IPS-18a (cell line): ENCODE results near the gene TMEM63A.
A peak's percentile ranks its signal among the peaks of the same experiment; 100 is the strongest.

Experiments used
- H3K27ac ChIP-seq: one replicate; pipeline ENCODE4 v1.5.1; 2013; ENCODE audit warnings: low read length
- H3K27me3 ChIP-seq: one replicate; pipeline ENCODE4 v1.6.1; 2013; ENCODE audit warnings: mild to moderate bottlenecking, low read length; ENCODE audit not compliant: control insufficient read depth, insufficient read depth
- H3K36me3 ChIP-seq: one replicate; pipeline ENCODE4 v1.6.1; 2013; ENCODE audit warnings: low read depth, low read length; ENCODE audit not compliant: control insufficient read depth
- H3K4me1 ChIP-seq: one replicate; pipeline ENCODE4 v1.6.1; 2013; ENCODE audit warnings: low read depth, low read length; ENCODE audit not compliant: control insufficient read depth
- H3K4me3 ChIP-seq: one replicate; pipeline ENCODE4 v1.5.1; 2013; ENCODE audit warnings: low read length
- H3K9ac ChIP-seq: one replicate; pipeline ENCODE4 v1.6.1; 2013; ENCODE audit warnings: mild to moderate bottlenecking, low read length, moderate library complexity
- H3K9me3 ChIP-seq: one replicate; pipeline ENCODE4 v1.6.1; 2013; ENCODE audit warnings: low read depth, low read length; ENCODE audit not compliant: control insufficient read depth

Gene TMEM63A

GRCh38 chr1:225881081-225881958 lies 860 bp downstream of the TMEM63A start:
- no peak overlapping the region for H3K27ac ChIP-seq

DNA sequence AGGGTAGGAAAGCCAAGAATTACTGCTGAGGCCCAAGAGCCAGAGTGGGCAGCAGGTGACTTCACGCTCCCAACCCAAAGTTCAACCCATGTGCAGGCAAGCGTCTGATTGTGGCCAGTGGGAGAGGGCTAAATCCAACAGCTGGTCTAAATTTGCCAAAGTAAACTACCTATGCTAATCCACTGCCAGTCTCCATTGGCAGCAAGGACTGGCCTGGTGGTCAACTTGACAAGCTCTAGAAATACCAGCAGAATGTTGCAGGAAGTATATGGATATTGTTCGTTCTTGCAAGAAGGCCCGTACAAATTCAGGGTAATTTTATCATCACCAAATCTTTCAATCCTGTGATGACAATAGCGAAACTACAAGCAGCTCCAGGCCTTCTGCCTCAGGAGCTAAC lies 1.5 kb downstream of the TMEM63A start:
- no peak overlapping the region for H3K27ac ChIP-seq
- no peak overlapping the region for H3K9ac ChIP-seq
- H3K36me3 ChIP-seq, result no peaks in the 10 kb centered on the region
- peaks cover 15% of the 10 kb centered on the region for H3K4me1 ChIP-seq
- H3K27me3 ChIP-seq, result peaks cover 26% of the 10 kb centered on the region
- peak overlapping the region; percentile 87 for H3K4me3 ChIP-seq
- no peaks in the 10 kb centered on the region for H3K9me3 ChIP-seq

More at GRCh38 chr1:225881081-225881958, 860 bp downstream of the TMEM63A start:
- Histone ChIP-seq H3K27me3 (peaks cover 26% of the 10 kb centered on the region), H3K9me3 (no peaks in the 10 kb centered on the region), H3K9ac (peak overlapping the region; percentile 72), H3K36me3 (no peaks in the 10 kb centered on the region), H3K4me3 (peak overlapping the region; percentile 87), H3K4me1 (peaks cover 15% of the 10 kb centered on the region)

- Histone ChIP-seq H3K9ac (no peak overlapping the region), H3K4me3 (no peak overlapping the region), H3K4me1 (peaks cover 15% of the 10 kb centered on the region), H3K27ac (no peak overlapping the region), H3K9me3 (no peaks in the 10 kb centered on the region), H3K36me3 (no peaks in the 10 kb centered on the region), H3K27me3 (peaks cover 26% of the 10 kb centered on the region)
These were observed 2.0 kb downstream of the TMEM63A start for GRCh38 chr1:225880222-225880588.

- no peak overlapping the region for H3K9ac ChIP-seq
- H3K9me3 ChIP-seq, result no peaks in the 10 kb centered on the region
- no peak overlapping the region for H3K4me3 ChIP-seq
- no peaks in the 10 kb centered on the region for H3K36me3 ChIP-seq
- peaks cover 15% of the 10 kb centered on the region for H3K4me1 ChIP-seq
- H3K27ac ChIP-seq, result no peak overlapping the region
- peaks cover 26% of the 10 kb centered on the region for H3K27me3 ChIP-seq
These were observed 2.5 kb downstream of the TMEM63A start for GRCh38 chr1:225879521-225880221.

DNA sequence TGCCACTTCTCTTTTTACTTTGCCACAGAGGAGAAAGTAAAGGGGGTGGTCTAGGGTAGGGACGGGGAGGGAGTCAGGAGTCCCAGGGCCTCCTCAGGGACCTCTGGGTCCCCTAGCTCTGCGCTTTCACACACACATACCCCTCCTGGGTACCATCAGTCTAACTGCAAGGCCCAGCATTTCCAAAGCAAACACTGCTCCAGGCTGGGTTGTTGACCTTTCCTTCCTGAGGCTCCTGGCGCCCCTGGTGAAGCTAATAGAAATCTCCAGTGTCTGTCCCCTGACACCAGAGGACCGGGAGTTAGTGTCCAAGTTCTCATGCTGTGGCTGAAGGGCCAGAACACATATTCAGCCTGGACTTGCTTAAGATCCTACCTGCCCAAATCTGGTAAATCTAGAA lies 3.9 kb downstream of the TMEM63A start:
- no peak overlapping the region for H3K27ac ChIP-seq
- no peaks in the 10 kb centered on the region for H3K9me3 ChIP-seq
- peaks cover 18% of the 10 kb centered on the region for H3K27me3 ChIP-seq
- no peak overlapping the region for H3K9ac ChIP-seq
- H3K4me3 ChIP-seq, result no peak overlapping the region
- H3K4me1 ChIP-seq, result peaks cover 15% of the 10 kb centered on the region
- peaks cover 6% of the 10 kb centered on the region for H3K36me3 ChIP-seq

DNA sequence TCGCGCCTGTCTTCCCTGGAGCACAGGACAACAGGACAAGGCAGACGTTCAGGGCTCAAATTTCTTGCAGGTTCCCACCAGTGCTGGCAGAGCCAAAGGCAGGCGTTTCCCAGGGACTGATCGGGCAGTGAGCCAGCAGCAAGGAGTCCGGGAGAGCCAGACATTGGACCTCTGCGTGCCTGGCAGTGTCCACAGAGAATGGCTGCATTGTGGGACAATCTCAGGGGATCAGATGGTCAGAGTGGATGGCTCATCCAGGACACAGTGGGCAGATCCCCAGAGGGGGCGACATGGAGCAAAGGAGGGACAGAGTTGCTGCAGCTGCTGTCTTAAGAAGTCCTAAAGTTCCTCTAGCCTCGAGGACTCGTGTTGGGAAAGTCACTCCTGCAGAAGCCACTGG lies 4.6 kb downstream of the TMEM63A start:
- Histone ChIP-seq H3K9ac (no peak overlapping the region), H3K27ac (no peak overlapping the region), H3K9me3 (no peaks in the 10 kb centered on the region), H3K4me3 (no peak overlapping the region), H3K36me3 (peaks cover 10% of the 10 kb centered on the region), H3K4me1 (peaks cover 15% of the 10 kb centered on the region), H3K27me3 (peaks cover 11% of the 10 kb centered on the region)

DNA sequence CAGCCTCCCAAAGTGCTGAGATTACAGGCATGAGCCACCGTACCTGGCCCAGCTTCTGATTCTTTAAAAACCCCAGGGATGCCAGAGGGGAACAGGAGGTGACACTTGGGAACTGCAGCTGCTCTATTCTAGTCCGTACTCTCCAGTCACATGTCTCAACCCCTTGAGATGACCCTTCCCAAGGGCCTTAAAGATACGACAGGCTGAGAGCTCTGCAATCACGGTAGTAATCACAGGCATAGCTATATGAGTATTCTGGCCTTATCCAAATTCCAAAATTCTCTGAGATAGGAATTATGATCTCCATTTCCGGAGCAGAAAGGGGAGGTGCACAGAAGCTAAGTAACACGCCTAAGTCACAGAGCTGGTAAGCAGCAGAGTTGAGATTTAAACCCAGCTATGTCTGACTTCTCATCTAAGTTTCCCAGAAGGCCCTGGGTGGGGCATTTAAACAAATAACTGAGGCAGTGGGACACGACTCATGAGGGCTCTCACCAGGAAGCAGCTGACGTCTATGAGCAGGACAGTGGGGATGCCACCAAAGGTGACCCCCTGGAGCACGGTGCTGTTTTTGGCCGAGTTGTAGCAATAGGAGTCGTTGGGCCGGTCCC lies 5.2 kb downstream of the TMEM63A start:
- H3K9me3 ChIP-seq, result no peaks in the 10 kb centered on the region
- H3K4me3 ChIP-seq, result no peak overlapping the region
- peaks cover 10% of the 10 kb centered on the region for H3K36me3 ChIP-seq
- no peak overlapping the region for H3K27ac ChIP-seq
- peaks cover 16% of the 10 kb centered on the region for H3K4me1 ChIP-seq
- peaks cover 10% of the 10 kb centered on the region for H3K27me3 ChIP-seq
- H3K9ac ChIP-seq, result no peak overlapping the region

DNA sequence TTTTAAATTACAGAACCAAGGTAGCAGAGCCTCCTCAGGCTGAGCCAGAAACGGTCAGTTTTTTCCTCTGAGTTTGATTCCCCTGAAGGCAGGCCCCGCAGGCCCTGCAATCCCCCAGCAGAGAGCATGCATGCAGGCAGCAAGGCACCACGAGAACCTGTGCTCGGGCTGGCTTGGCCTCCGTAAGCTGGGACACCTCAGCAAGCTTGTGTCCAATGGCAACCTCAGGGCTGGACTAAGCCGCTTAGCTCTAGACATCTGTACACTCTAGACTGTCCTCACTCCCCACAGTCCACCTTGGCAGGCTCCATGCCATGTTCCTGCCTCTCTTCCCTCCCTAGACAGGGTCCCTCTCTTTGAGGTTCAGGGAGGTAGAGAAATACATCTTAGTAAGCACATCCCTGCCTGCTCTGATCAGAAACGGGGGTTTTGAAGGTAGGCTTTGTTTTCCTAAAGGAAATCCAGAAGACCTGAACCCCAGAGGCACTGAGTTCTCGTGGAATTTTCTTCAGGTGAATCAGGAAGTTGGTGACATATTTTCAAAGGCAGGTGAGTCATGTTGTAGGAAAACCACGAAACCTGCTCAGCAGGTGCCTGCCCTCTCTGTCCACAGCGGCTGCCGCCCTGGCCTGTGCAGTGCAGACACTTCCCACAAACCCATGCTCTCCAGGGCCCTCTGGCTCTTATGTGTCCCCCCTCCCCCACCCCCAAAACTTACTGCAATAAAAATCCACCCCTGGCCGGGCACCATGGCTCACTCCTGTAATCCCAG lies 7.0 kb downstream of the TMEM63A start:
- Histone ChIP-seq H3K27me3 (no peaks in the 10 kb centered on the region), H3K27ac (no peak overlapping the region), H3K36me3 (peaks cover 15% of the 10 kb centered on the region), H3K4me1 (peaks cover 6% of the 10 kb centered on the region), H3K9me3 (no peaks in the 10 kb centered on the region), H3K9ac (no peak overlapping the region), H3K4me3 (no peak overlapping the region)

DNA sequence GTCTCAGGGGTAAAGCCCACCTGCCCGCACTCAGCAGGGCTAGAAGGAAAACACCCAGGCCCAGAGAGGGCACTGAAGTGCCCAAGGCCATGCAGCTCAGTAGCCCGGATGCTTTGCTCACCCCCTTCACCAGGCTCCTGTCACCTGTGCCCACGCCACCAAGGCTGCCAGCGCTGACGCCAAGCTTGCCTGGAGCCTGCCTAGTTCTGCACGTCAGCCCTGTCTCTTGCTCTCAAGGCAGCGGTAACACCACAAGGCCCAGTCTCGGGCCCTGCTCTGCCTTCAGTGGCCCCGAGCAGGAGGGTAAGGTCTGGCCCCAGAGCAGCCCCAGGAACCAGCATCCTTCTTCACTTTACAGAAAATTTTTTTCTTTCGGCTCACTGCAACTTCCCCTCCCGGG lies 7.7 kb downstream of the TMEM63A start:
- Histone ChIP-seq H3K27ac (no peak overlapping the region), H3K36me3 (peaks cover 15% of the 10 kb centered on the region), H3K9ac (no peak overlapping the region), H3K27me3 (no peaks in the 10 kb centered on the region), H3K4me1 (peaks cover 5% of the 10 kb centered on the region), H3K4me3 (no peak overlapping the region), H3K9me3 (no peaks in the 10 kb centered on the region)

DNA sequence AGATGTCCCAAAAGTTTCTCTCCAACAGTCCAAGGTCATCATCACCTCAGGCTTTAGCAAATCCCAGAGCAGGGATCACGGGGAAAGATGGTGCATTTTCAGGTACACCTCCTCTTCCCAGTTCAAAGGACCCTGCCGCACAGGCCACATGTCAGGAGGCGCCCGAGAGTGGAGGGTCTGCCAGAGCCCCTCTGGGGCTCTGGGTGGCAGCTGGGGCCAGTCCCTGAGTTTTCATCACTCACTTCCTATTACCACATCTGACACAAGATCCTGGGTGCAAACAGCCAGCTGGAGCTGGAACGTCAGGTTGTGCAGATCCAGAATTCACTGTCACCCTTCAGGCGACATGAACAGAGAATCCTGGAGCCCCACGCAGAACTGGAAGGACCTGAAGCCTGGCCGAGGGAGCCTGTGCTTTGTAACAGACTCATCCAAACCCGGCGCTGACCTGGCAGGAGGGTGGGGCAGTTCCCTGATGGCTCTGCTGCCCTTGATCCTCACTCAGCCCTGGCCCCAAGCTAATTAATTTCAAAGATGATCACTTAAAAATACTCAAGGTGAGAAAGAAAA lies 8.8 kb downstream of the TMEM63A start:
- Histone ChIP-seq H3K27ac (no peak overlapping the region), H3K4me1 (peaks cover 5% of the 10 kb centered on the region)

DNA sequence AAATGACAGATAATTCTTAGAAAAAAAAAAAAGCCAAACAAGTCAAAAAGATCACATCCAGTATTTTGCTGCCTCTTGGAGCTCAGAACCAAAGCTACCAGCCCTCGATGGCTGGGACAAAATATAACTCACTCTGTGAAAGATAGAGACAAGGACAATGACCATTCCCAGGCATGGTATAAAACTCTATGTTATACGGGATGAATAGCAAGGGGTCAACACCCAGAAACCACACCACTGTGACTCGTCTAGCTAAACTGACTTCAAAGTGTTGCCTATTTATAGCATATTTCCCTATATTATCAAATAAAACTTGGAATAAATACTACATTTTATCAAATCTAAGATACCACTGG lies 10.1 kb downstream of the TMEM63A start:
- H3K9me3 ChIP-seq, result no peaks in the 10 kb centered on the region
- H3K27ac ChIP-seq, result no peak overlapping the region
- H3K36me3 ChIP-seq, result peaks cover 15% of the 10 kb centered on the region
- H3K4me1 ChIP-seq, result peaks cover 5% of the 10 kb centered on the region
- no peak overlapping the region for H3K4me3 ChIP-seq
- H3K27me3 ChIP-seq, result no peaks in the 10 kb centered on the region
- H3K9ac ChIP-seq, result no peak overlapping the region

More for the DNA sequence above, 8.8 kb downstream of the TMEM63A start:
- Histone ChIP-seq H3K9ac (no peak overlapping the region), H3K4me3 (no peak overlapping the region), H3K9me3 (no peaks in the 10 kb centered on the region), H3K36me3 (peaks cover 15% of the 10 kb centered on the region), H3K27me3 (no peaks in the 10 kb centered on the region)
